HG03460 (cell line): Measurements from ENCODE around the gene UBE2J2.

Experiments used
- ATAC-seq: cut with Tn5 transposase; IDR thresholded peaks from one replicate; pipeline ENCODE4 v1.9.1; 2021; ENCODE audit not compliant: unreplicated experiment

UBE2J2 gene

DNA sequence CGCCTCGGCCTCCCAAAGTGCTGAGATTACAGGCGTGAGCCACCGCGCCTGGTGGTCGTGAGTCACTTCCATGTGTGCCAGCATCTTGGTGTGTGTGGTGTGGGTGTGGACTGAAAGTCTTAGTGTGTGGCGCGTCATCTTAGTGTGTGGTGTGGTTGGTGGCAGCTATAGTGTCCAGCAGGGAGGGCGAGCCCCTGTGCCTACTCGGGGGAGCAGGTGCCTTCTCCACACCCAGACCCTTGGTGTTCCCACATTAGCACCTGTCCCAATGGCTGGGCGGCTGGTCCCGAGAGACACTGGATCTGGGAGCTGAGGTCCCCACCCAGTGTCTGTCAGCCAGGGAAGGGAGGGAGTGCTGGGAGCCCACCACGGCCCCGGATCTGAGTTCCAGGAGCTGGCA lies 9.3 kb upstream of the UBE2J2 start:
- ATAC-seq = no peak

DNA sequence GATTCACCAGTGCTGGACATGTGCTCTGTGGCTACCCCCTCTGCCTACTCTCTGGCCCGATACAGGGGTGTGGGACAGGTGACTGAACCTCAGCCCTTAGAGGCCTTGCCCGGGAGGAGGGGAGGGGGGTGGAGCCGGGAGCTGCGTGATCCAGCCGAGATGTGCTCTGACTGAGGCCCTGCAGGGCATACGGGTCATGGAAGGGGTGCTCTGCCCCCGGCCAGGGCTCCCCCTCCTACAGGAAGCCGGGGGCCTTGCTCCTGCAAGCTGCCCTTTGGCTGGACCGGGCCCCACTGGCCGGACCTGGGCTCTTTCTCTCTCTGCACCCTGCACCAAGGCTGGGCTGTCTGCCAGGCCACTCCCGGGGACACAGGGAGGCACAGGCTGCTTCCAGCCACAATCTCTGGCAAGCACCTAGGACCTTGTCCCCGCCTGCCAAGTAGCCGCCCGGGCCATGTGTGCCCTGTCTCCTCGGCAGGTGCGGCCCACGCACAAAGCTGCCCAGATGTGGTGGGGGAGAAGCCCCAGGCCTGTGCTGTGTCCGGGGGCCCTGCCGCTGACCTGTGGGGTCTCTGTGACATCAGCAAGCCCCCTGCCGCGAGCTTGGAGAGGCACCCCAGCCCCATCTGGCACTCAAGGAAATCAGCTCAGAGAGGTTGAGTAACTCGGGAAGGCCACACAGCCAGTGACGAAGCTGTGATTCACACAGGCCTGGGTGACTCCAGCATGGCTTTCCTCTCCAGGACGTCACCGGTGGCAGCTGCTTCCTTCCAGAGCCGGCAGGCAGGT lies 8.1 kb upstream of the UBE2J2 start:
- no peak for ATAC-seq

DNA sequence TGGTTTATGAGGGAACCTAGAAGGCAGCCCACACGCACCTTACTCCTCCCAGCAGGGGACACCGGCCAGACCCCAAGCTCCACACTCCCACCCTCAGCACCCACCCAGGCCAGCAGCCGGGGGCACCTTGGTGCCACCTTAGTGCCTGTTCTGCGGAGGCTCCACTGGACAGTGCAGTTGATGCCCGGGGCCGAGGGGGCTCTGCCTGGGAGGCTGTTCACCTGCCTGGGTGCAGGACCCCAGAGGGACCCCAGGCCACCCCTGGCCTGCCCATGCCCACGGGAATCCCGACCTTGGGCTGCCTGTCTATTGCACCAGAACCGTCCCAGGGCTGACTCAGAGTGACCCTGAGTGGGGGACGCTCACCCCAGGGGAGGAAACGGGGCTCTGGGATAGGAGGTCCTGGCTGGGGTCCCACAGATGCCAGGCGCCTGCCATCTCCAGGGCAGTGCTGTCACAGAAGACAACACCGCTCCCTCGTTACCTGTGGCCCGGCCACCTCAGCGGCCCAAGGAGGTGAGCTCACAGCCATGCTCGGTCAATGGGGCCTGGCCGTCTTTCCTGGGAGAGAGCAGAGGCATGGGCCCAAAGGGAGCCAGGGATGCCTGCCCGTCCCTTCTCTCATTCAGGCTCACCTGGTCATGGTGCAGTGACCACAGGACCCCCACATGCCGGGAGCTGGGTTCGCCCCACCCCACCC lies 7.3 kb upstream of the UBE2J2 start:
- no peak for ATAC-seq

DNA sequence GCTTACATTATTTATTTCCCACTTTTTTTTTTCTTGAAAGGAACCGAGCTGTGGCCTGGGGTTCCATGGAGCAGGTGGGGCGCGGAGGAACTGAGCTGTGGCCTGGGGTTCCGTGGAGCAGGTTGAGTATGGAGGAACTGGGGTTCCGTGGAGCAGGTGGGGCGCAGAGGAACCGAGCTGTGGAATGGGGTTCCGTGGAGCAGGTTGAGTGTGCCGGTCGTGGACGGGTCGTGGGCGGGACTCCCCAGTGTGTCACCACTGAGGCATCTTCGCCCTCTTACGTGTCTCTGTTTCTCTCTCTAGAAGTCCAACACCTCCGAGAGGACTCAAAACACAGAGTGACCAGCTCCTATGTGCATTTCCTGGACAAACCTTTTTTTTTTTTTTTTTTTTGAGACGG lies 5.4 kb upstream of the UBE2J2 start:
- ATAC-seq = no peak

DNA sequence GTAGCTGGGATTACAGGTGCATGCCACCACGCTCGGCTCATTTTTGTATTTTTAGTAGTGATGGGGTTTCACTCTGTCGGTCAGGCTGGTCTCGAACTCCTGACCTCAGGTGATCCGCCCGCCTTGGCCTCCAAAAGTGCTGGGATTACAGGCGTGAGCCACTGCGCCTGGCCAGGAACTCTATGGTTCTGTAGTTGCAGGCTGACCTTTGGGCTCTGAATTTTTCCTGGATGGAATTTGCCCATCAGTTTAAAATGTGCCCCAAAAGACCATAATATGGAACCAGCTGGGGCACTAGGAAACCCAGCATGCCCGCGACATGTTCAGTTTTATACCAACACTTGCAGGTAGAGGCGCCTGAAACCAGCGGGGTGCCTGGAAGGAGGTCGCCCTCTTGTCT lies 5.0 kb upstream of the UBE2J2 start:
- no peak for ATAC-seq

DNA sequence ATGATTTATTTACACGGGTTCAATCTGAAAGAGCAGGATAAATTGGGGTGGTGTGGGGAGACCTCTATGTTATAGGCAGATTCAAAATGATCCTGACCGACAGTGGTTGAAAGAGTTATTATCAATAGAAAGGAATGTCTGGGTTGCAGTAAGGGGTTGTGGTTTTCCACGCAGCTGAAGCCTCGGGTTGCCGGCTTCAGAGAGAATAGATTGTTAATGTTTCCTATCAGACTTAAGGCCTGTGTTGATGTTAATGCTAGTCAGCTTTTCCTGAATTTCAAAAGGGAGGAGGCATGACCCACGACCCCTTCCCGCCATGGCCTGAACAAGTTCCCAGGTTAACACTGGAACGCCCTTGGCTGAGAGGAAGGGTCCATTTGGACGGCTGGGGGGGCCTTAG lies 2.2 kb upstream of the UBE2J2 start:
- ATAC-seq = no peak

DNA sequence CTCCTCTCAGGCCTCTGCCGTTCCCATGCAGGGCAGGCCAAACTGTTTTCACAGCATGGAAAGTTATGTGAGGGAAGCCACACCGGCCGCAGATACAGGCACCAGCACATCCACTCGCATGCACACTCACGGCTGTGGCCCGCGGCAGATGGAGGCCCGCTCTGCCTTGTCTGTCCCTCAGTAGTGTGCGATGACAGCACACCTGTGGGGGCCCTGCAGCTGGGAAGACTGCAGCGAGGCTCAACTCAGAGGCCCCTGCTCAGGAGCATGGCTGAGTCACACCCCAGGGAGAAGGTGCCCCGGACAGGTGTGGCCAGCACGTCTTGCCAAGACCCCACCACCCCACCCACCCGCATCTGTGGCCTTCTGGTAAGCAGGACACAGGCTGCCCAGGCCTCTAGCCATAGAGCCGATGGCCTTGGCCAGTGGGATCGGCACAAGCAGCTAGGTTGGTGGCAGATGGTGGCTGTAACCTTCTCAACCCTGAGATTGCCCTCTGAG lies 1.3 kb upstream of the UBE2J2 start:
- no peak for ATAC-seq

DNA sequence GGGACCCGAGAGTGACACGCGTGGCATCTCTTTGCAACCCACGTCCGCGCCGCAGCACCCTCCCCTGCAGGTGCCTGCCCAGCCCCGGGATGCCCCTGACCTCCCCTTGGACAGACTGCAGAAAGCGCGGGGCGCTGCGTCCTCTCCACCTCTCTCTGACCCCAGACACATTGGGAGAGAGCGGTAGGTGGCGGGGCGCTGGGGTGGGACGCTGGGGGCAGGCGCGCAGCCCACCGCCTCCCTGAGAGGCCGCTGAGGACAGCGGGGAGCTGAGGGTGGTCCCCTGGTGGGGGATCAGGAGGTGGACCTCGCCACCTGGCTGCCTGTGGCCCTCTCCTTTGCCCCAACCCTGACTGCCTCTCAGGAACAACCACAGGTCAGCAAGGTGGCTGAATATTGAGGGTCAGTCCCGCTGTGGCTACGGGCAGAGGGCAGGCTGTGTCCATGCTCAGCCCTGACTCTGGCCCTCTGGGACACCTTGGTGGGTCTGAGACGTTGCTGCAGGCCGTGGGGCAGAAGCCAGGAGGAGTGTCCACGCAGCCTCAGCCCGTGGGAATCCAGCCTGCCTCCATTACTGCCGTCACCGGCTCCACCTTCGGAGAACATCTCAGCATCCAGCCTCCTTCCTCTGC lies 761 bp upstream of the UBE2J2 start:
- ATAC-seq = no peak

DNA sequence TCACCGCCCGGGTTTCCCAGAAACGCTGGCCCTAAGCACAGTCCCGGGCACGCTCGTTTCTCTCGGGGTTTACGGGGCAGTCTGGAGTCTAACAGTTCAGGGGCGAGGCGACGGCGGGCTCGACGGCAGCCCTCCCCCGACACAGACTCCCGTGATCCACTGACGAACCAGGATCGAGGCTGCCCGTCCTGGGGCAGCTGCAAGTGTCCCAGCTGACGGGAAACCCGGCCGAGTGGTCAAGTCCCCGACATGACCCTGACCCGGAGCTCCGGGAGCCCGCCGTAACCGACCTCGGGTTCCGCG lies 494 bp downstream of the UBE2J2 start:
- ATAC-seq = peak; percentile 12

DNA sequence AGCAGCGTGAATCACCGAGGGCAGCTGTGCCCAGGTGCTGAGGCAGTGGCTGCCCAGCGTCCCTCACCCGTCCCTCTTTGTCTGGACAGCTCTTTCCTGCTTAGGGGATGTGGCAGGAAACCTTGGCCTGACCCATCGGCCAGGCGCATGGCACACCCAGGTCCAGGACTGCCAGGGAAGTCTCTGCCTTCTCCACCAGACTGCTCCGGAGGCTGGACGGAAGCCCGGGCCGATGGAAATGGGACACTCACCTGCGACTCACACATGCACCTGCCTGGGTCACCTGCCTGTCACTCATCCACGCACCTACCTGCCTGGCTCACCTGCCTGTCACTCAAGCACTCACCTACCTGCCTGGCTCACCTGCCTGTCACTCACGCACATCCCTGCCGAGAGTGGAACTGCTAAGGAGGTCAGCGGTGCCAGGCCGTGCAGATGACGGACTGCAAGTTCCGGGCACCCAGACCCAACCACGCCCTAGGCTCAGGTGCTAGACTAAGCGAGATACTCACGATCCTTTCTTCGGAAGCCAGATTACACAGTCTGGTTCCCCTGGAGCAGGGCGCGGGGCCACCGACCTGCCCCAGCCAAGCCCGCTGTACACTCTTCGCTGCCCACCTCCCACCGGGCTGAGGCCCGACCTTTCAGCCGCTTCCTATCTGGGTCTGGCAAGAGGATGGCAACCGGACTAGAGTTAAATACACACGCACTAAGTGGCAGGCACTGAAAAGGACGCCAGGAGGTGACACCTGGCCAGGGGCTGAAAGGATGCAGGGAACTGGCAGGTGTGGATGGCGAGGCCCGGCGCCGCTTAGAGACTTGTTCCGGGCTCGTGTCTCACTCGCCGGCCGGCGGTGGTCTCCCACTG lies 1.1 kb downstream of the UBE2J2 start:
- no peak for ATAC-seq

DNA sequence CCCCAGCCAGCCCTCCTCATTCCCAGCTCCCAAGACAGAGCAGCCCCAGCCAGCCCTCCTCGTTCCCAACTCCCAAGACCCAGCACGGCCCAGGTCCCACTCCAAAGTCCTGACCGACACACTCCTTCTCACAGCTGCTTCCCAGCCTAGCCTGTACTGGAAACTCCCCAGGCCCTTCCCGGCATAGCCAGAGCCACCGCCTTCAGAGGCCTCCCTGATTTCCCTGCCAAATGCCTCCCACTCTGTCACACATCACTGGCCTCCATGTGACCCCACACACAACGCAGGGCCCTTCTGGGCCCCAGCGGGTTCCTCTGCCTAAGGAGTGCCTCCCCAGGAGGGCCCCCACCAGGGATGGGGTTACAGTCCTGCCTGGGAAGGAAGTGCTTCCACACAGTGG lies 2.8 kb downstream of the UBE2J2 start:
- ATAC-seq = no peak

DNA sequence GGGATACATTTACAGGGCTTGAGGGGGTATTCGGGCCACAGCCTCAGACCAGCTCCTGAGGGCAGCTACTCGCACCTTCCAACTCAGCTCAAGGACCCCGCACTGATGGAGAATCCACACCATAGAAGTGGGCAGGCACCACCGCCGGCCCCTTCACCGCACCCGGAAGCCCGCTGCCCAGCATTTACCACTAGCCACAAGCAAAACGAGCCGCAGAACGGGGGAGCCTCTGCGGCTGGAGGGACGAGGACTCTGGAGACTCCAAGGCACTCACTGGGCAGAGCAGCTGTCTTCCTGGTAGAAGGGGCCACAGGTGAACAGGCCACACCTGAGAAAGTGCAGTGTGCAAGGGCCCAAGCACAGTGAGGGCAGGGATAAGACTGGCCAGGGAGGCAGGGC lies 5.4 kb downstream of the UBE2J2 start:
- ATAC-seq = no peak

DNA sequence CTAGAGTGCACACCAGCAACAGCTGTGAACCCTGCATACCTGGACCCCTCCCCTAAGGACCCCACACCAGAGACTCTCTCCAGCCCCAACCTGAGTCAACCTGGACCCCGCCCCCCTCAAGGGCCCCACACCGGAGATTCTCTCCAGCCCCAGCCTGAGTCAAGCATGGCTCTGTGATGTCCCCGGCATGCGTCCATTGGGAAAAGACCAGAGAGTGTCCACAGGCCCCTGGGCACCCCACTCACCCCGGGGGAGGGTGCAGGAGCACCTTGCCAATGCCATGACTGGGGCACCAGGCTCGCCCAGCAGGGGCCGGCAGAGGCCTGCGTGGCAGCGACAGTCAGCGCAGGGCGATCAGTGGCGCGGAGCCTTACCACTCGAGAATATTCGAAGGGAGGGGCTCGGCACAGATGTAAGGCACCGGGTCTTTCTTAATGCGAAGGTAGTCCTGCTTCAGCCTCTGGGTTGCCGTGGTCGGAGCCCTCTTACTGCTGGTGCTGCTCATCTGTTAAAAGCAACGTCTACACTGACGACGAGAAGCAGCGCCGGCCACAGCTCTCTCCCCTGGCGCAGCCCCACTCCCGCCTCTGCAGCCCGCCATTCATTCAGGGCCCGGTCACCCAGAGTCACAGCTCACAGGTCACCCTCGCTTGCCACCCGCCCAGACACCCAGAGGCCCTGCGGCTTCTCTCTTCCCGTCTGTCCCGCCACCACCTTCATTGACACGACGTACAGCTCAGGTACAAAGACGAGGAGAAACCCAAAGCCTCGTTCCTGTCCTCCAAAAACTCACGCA lies 6.0 kb downstream of the UBE2J2 start:
- no peak for ATAC-seq

DNA sequence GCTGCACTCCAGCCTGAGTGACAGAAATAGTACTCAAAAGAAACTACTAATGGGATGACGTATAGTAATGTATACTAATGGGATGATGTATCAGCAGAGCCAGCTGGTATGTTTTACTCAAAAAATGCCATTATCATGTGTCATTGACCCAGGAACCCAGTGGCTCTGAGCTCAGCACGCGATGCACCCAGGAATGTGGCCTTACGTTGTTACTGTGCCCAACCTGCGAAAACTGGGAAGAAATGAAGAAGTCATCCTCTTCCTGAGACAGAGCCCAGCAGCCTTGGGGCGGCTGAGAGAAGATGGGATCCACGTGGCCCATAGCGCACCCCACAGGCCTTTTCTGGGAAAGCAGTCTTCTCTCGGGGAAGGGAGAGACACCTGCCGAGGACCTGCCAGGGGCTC lies 8.8 kb downstream of the UBE2J2 start:
- ATAC-seq = no peak

DNA sequence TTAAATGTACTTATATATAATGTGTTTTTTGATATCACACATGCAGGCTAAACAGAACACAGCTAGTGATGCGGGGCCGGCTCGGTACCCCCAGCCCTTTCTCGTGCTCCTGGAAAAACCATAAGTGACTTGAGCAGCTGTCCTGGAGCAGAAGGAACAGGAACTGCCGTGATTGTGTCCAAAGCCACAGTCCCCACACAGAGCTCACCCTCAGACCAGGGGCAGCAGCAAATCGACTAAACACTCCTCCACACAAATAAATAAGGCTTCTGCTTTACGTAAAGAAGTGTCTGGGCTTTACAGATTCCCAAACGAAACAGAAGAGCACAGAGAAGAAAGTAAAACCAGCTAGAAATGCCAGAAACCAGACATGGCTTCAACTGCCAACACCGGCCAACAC lies 9.6 kb downstream of the UBE2J2 start:
- no peak for ATAC-seq

DNA sequence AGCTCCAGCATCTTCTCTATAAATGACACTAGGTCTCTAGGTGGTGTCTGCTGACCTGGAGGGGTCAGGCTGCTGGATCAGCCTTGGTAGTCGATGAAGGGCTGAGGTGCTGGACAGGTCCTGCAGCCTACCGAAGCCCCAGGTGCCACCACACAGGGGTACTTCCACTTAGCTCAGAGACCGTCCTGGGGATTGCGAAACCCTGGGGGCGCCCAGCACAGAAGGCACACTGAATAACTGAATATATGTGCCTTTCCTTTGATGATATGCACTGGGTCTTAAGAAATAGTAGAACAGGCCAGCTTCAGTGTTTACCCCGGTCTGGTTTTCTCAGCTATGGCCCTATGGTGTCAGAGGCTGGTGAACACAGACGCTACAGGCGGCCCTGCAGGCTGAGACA lies 10.9 kb downstream of the UBE2J2 start:
- no peak for ATAC-seq

DNA sequence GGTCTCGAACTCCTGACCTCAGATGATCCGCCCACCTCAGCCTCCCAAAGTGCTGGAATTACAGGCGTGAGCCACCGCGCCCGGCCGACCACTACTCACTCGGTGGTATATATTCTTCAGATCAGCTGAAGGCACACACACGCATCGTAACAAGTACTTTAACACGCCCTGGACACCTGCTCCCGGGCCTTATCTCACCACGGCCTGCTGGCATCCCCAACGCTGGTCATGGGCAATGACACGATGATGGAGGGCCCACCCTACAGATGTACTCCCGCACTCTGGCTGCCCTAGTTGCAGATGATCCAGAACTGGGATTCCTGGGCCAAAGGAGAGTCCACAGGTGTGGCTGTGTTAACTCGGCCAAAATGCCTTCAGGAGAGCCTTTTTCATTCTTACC lies 11.6 kb downstream of the UBE2J2 start:
- no peak for ATAC-seq

DNA sequence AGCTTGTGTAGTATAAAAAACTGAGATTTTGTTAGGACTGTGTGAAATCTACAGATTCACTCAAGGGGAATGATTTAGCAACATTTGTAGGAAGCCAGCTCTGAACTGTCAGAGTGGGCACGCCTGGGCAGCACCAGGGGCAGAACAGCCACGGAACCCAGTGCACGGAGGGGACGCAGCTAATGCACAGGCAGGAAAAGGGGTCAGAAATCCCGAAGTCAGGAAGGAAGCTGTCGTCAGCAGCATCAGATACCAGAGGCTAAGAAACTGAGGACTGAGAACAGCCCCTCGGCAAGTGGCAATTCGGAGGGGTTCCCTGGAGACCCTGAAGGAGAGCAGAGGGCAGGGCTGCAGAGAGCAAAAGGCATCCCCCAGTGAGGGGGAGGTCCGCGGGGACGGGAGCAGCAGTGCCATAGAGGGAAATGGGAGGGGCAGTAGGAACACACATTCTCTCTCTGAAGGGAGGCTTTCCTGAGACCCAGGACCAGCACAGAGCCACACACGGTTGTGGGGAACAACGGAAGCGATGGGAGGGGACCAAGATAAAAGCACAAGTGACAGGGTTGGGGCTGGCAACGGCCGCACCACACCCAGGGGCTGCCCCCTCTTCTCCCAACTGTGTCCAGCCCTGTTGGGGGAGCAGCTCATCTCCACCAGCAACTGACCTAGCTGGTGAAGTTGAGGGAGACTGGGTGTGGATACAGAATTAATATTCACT lies 12.7 kb downstream of the UBE2J2 start:
- ATAC-seq = no peak

DNA sequence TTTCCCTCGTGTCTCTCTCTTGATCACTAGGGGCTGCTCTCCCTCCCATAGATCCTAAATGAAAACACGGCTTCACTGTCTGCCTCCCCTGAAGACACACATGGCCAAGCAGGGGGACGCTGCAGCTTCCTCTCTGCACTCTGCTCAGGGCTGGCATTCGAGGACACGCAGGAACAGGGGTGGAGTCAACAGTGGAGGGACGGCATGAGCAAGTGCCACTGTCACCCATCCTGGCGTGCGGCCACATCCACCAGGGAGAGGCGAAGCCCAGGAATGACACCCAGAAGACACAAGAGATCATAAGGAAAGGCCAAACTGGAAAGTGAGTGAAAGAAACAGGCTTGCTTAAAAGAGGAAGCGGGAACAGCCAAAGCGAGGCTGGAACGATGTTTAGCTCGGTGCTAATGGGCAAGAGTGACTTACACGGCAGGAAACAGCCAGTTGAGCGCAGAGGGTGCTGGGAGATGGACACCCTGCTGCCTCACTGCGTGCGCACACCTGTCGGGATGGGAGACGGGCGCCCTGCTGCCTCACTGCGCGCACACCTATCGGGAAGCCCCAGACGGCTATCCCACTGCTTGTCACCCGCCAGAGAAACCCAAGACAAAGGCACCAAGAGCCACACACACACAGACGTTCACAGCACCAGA lies 13.6 kb downstream of the UBE2J2 start:
- no peak for ATAC-seq
